HG02973 (cell line): ENCODE data around the gene ZNF791.
"Not testable (repeated sequence)": the region's sequence is repeated elsewhere in the genome, so short reads cannot be mapped to it uniquely, and the experiment has no call there.

Source experiments
- ATAC-seq: cut with Tn5 transposase; IDR thresholded peaks from one replicate; pipeline ENCODE4 v1.9.1; 2021; ENCODE audit warnings: moderate library complexity; ENCODE audit not compliant: unreplicated experiment

The ZNF791 gene

DNA sequence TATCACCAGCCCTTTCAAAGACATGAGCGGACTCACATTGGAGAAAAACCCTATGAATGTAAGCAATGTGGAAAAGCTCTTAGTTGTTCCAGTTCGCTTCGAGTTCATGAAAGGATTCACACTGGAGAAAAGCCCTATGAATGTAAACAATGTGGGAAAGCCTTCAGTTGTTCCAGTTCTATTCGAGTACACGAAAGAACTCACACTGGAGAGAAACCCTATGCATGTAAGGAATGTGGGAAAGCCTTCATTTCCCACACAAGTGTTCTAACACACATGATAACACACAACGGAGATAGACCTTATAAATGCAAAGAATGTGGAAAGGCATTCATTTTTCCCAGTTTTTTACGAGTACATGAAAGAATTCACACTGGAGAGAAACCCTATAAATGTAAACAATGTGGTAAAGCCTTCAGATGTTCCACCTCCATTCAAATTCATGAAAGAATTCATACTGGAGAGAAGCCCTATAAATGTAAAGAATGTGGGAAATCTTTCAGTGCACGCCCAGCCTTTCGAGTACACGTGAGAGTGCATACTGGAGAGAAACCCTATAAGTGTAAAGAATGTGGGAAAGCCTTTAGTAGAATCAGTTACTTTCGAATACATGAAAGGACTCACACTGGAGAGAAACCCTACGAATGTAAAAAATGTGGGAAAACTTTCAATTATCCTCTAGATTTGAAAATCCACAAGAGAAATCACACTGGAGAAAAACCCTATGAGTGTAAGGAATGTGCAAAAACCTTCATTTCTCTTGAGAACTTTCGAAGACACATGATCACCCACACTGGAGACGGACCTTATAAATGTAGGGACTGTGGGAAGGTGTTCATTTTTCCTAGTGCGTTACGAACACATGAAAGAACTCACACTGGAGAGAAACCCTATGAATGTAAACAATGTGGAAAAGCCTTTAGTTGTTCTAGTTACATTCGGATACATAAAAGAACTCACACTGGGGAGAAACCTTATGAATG is 17.6 kb downstream of the ZNF791 start:
- no peak for ATAC-seq

DNA sequence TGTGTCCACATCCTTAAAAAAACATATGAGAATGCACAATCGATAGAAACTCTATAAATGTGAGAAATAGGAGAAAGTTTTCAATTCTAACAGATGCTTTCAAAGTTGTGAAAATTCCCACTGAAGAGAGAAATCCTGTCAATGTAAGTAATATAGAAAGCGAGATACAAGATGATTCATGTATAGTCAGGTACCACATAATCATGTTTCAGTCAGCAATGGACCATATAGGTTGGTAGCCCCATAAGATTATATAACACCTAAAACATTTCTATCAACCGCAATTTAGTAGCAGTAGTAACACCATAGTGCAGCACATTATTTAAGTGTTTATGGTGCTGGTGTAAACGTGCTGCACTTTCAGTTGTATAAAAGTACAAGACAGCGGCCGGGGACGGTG is 18.5 kb downstream of the ZNF791 start:
- ATAC-seq: no peak

DNA sequence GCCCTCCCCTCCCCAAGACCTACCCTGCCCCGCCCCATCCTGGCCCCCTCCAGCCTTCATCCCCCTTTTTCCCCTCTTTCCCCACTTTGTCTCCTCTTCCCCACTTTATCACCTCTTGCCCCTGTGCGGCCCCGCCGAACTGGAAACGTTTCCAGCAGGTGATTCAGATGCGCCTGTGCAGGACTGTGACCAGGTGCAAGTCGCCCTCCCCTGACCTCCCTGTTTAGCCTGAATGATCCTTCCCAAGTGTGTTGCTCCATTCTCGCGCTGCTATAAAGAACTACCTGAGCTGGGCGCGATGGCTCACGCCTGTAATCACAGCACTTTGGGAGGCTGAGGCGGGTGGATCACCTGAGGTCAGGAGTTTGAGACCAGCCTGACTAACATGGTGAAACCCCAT is 25.9 kb downstream of the ZNF791 start:
- no peak for ATAC-seq

DNA sequence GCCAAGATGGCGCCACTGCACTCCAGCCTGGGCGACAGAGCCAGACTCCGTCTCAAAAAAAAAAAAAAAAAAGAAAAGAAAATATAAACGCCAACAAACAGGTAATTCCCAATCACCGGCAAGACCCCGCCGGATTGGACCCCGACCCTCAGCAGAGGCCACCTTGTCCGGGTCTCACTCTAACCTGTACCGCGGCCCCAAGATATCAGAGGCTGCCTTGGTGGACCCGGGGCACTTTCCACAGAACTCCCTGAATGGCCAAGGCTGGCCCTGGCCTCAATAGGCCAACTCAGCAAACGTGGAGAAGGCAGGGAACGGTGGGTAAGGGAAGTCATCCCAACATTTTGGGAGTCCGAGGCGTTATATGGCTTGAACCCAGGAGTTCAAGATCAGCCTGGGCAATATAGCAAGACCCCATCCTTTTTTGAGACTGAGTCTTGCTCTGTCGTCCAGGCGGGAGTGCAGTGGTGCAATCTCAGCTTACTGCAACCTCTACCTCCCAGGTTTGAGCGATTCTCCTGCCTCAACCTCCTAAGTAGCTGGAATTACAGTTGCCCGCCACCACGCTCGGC is 28.0 kb downstream of the ZNF791 start:
- ATAC-seq: no peak

DNA sequence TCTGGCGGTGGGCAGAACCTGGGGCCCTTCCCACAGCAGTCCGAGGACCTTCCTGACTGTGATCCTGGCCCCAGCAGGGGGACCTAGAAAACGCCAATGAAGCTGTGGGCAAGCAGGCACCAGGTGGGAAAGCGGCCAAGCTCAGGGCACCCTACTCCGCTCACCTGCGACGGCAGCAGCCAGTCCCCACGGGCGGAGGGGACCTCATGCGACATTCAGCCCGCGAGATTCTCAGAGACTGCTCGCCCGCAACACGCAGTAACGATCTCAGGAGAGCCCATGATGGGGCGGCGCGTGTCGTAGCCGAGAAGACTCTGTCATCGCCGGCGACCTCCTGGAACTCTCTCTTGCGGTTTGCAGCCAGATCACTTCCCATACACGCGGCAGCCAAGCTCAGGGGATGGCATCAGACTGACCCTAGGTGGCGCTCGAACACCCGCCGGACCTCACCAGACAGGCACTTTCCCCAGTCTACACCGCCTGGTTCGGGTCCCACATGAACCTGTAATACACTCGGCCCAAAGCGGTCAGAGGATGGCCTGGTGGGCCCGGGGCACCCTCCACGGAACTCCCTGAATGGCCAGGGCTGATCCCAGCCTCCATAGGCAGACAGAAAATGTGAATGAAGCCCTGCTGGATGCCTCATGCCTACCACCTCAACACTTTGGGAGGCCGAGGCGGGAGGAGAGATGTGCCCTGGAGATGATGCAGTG is 29.3 kb downstream of the ZNF791 start:
- no peak for ATAC-seq

DNA sequence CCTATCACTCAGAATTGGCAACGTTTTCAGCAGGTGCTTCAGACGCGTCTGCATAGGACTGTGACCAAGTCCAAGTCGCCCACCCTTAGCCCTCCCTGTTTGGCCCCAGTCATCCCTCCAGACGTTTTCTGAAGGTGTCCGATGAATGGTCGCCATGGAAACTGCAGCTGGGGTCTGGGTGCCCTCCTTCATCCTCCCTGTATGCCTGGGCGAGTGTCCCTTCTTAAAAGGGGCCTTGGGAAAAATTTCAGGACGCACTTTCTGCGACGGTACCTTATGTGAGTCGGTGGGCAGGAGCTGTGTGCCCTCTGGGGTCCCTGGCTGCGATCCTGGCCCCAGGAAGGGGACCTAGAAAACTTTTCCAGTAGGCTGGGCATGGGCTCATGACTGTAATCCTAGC is 30.7 kb downstream of the ZNF791 start:
- no peak for ATAC-seq

DNA sequence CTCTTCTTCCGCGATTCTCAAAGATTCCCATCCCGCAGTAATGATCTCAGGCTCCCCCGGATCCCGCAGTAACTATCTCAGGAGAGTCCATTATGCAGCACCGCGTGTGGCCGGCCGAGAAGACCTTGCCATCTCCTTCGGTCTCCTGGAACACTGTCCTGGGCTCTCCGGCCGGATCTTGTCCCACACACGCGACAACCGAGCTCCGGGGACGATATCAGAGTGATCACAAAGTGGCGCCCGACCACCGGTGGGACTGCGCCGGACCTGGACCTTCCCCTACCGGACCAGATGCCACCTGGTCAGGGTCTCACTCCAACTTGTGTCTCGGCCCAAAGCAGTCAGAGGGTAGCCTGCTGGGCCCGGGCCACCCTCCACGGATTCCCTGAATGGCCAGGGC is 31.8 kb downstream of the ZNF791 start:
- ATAC-seq: no peak

DNA sequence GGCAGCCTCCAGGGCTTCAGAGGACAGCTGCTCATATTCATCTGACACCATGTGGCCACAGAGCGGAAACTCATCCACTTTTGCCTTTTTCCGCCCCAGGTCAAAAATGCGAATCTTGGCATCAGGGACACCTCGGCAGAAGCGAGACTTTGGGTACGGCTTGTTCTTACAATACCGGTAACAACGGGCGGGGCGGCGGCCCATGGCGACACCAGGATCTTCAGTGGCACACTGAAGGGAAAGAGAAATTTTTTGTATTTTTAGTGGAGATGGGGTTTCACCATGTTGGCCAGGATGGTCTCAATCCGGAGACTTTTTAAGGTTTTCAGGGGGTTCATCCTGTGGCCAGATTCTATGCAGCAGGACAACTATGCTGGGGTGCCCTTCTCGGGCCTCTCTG is 33.0 kb downstream of the ZNF791 start:
- ATAC-seq: not testable (repeated sequence)

DNA sequence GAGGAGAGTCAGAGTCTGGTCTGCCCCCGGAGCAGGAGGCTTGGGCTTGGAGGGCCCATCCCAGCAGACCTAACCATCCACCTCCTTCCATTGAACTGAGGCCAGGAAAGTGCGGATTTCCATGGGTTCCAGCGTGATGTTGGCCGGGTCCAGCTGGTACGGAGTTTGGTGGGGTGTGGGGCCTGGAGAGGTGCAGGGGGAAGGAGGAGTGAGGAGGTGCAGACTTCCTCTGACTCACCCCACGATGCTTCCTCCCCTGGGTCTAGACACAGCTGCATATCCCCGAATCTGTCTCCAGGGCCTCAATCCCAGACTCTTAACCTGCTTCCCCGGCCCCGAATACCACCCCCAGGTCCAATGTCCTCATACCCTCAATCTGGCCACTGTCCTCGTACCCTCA is 35.8 kb downstream of the ZNF791 start:
- no peak for ATAC-seq

DNA sequence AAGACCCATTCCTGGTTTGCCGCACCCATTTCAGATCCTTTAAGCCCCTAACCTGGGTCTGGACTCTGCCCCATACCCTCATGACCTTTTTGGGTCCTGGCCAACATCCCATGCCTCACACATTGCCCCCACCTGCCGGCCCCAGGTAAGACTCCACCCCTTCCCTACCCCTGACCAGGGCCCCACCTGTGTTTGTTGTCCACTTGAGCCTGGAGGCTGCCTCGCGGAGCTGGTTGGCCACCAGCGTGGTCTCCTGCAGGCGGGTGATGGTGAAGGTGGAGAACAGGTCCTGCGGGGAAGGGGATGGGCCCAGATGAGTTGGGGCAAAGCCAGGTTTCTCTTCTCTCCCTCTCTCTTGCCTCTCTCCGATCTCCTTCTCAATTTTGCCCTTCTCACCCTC is 36.3 kb downstream of the ZNF791 start:
- ATAC-seq: no peak

DNA sequence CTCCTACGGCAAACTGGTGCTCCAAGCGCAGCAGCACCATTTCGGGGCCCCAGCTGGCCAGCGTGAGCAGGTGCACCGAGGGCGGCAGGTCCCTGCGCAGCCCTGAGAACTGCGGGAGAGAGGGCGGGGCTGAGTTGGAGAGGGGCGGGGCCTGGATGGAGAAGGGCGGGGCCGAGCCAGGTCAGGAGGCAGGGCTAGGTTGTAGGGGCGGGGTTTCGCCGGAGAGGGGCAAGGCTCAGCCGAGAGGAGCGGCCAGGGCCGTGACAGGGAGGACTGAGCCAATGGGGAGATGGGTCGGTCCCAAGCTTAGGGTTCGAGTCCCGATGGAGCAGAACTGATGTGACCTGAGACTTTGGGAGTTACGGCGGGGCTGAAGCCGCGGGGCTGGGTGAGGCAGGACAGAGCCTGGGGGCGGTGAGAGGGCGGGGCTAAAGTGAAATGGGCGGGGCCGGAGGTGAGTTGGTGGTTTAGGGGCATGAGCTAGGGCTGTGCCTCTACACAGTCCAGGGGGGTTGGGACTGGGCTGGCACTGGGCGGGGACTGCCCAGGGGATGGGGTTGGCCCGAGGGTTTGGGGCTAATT is 36.9 kb downstream of the ZNF791 start:
- no peak for ATAC-seq

DNA sequence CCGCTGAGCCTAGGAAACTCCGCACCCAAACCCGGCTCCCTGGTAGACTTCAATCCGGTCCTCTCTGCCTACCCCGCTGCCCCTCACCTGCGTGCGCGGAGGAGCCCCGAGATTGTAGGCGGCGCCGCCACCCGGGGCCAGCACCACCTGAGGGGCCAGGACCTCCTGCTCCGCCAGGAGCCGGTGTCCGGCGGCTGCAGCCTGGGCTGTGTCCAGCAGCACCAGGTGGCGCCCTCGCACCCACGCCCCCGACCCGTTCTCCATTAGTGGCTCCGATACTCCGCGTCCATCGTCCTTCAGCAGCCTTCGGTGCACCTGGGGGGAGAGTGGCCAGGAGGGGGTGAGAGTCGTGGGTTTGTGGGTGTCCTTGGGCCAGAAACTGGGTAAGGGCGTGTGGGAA is 37.4 kb downstream of the ZNF791 start:
- no peak for ATAC-seq

DNA sequence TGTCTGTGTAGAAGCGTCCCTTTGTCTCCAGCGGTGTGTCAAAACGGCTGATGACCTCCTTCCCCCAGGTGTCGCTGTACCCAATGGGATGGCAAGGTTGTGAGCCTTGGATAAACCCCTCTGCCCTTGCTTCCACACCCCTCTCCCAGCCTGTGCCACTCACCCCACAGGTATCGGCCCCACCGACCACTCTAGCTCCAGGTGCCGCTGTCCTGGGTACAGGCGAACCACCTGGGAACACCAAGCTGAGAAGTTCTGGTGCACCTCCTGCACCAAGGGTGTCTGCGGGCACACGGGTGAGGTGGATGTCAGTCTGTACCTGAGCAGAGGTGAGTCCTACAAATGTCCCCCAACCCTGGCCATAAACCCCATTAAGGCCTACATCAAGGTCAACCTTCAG is 39.2 kb downstream of the ZNF791 start:
- no peak for ATAC-seq

DNA sequence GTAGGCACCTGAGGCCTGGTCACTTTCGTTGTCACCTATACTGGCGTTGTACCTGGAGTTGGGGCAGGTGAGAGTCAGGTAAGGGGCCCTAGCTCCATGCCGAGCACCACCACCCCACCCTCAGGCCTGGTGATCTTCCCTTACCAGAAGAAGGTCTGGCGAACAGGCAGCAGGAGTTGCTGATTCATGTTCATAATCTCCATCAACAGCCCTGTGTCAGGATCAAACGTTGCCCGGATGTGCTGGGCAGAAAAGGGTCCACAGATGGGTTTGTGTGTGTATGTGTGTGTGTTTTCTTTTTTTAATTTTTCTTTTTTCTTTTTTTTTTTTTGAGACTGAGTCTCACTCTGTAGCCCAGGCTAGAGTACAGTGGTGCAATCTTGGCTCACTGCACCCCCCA is 41.5 kb downstream of the ZNF791 start:
- ATAC-seq: no peak

DNA sequence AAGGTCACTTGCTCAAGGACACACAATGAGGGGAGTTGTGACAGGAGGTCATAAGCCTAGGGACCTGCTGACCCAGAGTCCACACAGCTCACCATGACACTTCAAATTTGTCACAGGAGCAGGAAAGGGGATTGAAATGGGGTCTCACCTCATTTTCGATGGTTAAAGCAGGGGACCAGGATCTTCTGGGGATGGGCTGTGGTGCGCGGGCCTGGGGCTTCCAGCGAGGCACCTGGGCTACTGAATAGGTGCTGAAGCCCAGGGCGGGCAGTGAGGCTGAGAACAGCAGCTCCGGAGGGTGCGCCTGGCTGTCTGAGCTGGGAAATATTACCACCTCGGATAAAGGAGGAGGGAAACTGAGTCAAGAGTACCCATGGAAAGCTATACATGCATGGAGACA is 44.8 kb downstream of the ZNF791 start:
- no peak for ATAC-seq

DNA sequence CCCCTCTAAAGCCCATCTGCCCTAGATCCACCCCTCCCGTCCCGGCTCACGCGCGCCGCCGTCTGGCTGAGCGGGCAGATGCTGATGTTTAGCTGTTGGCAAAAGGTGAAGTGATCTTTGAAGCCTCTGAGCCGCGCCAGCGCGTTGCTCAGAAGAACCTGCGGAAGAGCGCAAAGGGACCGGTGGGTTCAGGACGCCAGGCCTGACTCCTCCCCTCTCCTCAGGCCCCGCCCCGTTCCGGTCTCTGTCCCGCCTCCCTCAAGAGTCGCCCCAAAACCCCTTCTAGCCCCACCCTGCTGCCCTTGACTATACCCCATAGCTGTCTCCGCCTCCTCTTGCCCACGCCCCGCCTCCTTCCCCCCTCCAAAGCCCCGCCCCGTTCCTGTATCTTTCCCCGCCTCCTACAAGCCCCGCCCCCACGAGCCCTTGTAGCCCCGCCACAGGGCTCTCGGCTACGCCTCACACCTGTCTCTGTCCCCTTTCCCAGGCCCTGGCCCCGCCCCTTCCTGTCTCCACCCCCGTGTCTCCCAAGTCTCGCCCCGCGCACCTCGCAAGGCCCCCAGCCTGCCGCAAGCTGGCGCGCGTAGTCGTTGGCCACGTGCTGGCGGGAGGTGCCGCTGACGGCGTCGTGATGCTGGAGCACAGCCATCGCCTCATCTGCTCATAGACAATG is 46.3 kb downstream of the ZNF791 start:
- ATAC-seq: no peak

DNA sequence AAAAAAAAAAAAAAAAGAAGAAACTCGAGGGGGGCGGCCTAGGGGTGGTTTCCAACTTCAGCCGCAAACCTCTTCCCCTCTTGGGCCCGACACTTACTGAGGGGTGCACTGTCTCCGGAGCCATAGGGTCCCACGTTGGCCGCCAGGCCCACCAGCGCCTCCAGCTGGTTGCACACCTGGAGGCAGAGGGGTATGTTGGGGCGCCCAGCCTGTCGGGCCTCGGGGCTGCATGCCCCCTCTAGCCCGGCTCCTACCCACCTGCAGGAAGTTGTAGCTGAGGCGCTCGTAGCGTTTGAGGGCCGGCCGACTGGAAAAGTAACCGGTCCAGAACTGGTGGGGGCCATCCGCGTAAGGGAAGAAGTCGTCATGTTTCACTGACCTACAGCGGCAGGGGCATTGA is 47.2 kb downstream of the ZNF791 start:
- ATAC-seq: no peak

DNA sequence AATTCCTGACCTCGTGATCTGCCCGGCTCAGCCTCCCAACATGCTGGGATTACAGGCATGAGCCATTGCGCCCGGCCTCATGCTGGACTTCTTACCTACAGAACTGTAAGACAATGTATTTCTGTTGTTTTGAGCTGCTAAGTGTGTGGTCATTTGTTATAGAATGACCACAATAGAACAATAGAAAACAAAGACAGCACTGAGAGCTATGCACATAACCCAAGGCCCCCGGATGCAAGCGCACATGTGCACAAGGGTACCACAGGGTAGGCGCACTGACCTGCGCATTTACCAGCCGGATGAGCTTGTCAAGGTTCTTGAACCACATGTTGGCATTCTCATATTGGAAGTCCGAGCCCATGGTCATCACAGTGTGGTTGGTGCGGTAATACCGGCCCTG is 50.3 kb downstream of the ZNF791 start:
- no peak for ATAC-seq

DNA sequence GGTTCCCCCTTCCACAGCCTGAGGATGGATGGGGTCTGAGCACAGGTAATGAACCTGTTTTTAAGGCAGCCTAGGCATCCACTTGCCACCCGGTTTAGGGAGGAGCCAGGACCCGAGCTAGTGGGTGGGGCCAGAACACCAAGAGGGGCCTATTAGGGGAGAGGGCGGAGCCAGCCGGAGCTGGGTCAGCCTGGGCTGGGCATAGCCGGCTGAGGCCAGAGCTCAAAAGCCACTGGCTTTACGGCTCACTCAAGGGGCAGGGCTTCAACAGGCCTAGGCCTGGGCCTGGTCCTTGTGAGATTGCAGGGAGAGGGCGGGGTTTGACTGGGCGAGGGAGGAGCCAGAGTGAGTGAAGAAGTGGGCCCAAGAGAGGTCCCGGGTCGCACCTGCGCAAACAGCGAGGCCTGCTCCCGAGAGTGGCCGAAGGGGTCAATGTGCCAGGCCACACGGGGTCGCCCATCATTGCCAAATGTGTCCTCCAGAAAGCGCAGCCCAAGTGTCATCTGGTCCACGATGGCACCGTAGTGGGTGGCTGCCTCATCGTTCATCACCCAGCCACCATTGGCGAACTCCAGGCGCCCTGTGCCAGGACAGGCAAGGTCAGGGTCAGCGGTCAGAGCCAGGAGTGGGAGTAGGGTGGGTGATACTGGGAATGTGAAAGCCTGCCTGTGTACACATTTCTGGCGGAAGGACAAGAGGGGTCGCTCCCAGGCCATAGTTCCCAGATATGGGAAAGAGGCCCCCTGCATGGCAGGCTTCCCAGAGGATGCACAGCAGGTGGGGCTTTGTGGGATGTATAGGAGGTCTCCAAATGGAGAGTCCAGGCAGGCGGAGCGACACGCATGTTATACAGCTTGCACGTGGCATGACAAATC is 53.9 kb downstream of the ZNF791 start:
- ATAC-seq: no peak

DNA sequence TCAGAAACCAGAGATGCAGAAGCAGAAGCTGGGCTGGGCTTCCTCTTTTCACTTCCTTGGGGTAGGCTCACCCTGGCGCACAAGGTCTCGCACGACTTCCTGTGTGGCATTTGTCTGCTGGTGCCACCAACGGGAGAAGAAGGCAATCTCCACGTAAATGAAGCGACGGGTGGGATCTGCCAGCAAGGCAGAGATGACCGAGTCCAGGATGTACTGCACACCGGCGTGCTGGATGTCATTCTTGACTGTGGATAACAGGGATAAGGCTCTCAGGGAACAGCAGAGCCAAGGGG is 54.5 kb downstream of the ZNF791 start:
- ATAC-seq: no peak
